Measurements from ENCODE around the gene KRT36.

The KRT36 gene

GRCh38 chr17:41476866-41477815 lies 12.6 kb downstream of the KRT36 start:
- no peak for DNase-seq (ENCODE audit: low read depth in 3 of 3)

- no peak for DNase-seq (ENCODE audit: low read depth in 3 of 3)
These were observed 14.3 kb downstream of the KRT36 start for GRCh38 chr17:41475421-41475820.

GRCh38 chr17:41474863-41475262 lies 14.8 kb downstream of the KRT36 start:
- DNase-seq (ENCODE audit: low read depth in 3 of 3), result no peak

- DNase-seq (ENCODE audit: low read depth in 3 of 3), result no peak
These were observed 21.4 kb downstream of the KRT36 start for GRCh38 chr17:41468346-41468745.

- no peak for DNase-seq (ENCODE audit: low read depth in 3 of 3)
These were observed 22.1 kb downstream of the KRT36 start for GRCh38 chr17:41467561-41467960.

GRCh38 chr17:41466988-41467387 lies 22.7 kb downstream of the KRT36 start, which contains the start of gene KRT32:
TSS of gene KRT32 (minus strand) at chr17:41467386. CDS start at chr17:41467325, 61 bp downstream.
- no peak for DNase-seq (ENCODE audit: low read depth in 3 of 3)

GRCh38 chr17:41464682-41465081 lies 25.0 kb downstream of the KRT36 start:
- DNase-seq (ENCODE audit: low read depth in 3 of 3), result no peak

- DNase-seq (ENCODE audit: low read depth in 3 of 3), result no peak
These were observed 25.5 kb downstream of the KRT36 start for GRCh38 chr17:41464173-41464572.

GRCh38 chr17:41463746-41464145 lies 26.0 kb downstream of the KRT36 start:
- no peak for DNase-seq (ENCODE audit: low read depth in 3 of 3)

GRCh38 chr17:41462705-41463104 lies 27.0 kb downstream of the KRT36 start:
- no peak for DNase-seq (ENCODE audit: low read depth in 3 of 3)

- DNase-seq (ENCODE audit: low read depth in 3 of 3), result no peak
These were observed 32.0 kb downstream of the KRT36 start for GRCh38 chr17:41457676-41458075.

GRCh38 chr17:41456204-41456603 lies 33.5 kb downstream of the KRT36 start:
- no peak for DNase-seq (ENCODE audit: low read depth in 3 of 3)

- DNase-seq (ENCODE audit: low read depth in 3 of 3), result no peak
These were observed 34.5 kb downstream of the KRT36 start for GRCh38 chr17:41455236-41455635.

GRCh38 chr17:41453066-41453465 lies 36.6 kb downstream of the KRT36 start:
- no peak for DNase-seq (ENCODE audit: low read depth in 3 of 3)

- no peak for DNase-seq (ENCODE audit: low read depth in 3 of 3)
These were observed 37.4 kb downstream of the KRT36 start for GRCh38 chr17:41452281-41452680.

GRCh38 chr17:41451154-41451728 lies 38.5 kb downstream of the KRT36 start:
- DNase-seq (ENCODE audit: low read depth in 3 of 3), result no peak

- DNase-seq (ENCODE audit: low read depth in 3 of 3), result no peak
These were observed 40.7 kb downstream of the KRT36 start for GRCh38 chr17:41449008-41449407.

GRCh38 chr17:41448506-41448905 lies 41.2 kb downstream of the KRT36 start:
- DNase-seq (ENCODE audit: low read depth in 3 of 3), result no peak

GRCh38 chr17:41446806-41447205 lies 42.9 kb downstream of the KRT36 start:
- DNase-seq (ENCODE audit: low read depth in 3 of 3), result no peak

- no peak for DNase-seq (ENCODE audit: low read depth in 3 of 3)
These were observed 45.1 kb downstream of the KRT36 start for GRCh38 chr17:41444640-41445039.

GRCh38 chr17:41444186-41444585 lies 45.5 kb downstream of the KRT36 start:
- DNase-seq (ENCODE audit: low read depth in 3 of 3), result no peak

- no peak for DNase-seq (ENCODE audit: low read depth in 3 of 3)
These were observed 47.0 kb downstream of the KRT36 start for GRCh38 chr17:41442739-41443138.

GRCh38 chr17:41440531-41441033 lies 49.1 kb downstream of the KRT36 start, which contains the start of gene KRT38:
TSS of gene KRT38 (minus strand) at chr17:41440983. CDS start at chr17:41440921, 62 bp downstream.
- DNase-seq (ENCODE audit: low read depth in 3 of 3), result no peak
